SK-N-SH treated with all-trans-retinoic acid at 6 μM for 48 hours (cell line): ENCODE data around the gene TBC1D9.

ENCODE experiments used
- PATZ1 ChIP-seq: fragments of 250-450 bp; sonication (Bioruptor Pico); IDR thresholded peaks from 2 replicates; pipeline ENCODE4 v1.8.0; 2020; ENCODE audit warnings: mild to moderate bottlenecking, moderate library complexity, borderline replicate concordance
- POU6F1 ChIP-seq: fragments of 250-450 bp; sonication (Bioruptor Pico); IDR thresholded peaks from 2 replicates; pipeline ENCODE4 v1.8.0; 2021; ENCODE audit warnings: low read depth, mild to moderate bottlenecking, moderate library complexity, borderline replicate concordance
- TCF4 ChIP-seq: fragments of 250-450 bp; sonication (Bioruptor Pico); IDR thresholded peaks from 2 replicates; pipeline ENCODE4 v1.8.0; 2021; ENCODE audit warnings: mild to moderate bottlenecking, moderate library complexity, borderline replicate concordance
- TOX ChIP-seq: fragments of 250-450 bp; sonication (Bioruptor Pico); IDR thresholded peaks from 2 replicates; pipeline ENCODE4 v1.8.0; 2021; ENCODE audit warnings: mild to moderate bottlenecking, moderate library complexity, borderline replicate concordance
- ZFP3 ChIP-seq: fragments of 250-450 bp; sonication (Bioruptor Pico); IDR thresholded peaks from 2 replicates; pipeline ENCODE4 v1.5.0; 2020; ENCODE audit warnings: mild to moderate bottlenecking, moderate library complexity
- ZFP30 ChIP-seq: fragments of 450-650 bp; formaldehyde crosslinking; IDR thresholded peaks from 2 replicates; pipeline ENCODE4 v1.5.0; 2022; ENCODE audit warnings: mild to moderate bottlenecking, moderate library complexity
- ZNF70 ChIP-seq: fragments of 450-650 bp; formaldehyde crosslinking; IDR thresholded peaks from 2 replicates; pipeline ENCODE4 v1.5.0; 2020; ENCODE audit warnings: mild to moderate bottlenecking, moderate library complexity

- no peak for TF ChIP-seq ZFP3
- TF ChIP-seq ZFP30 = no peak
- no peak for TF ChIP-seq ZNF70 (CRISPR knock-in tag)
- no peak for TF ChIP-seq TOX (CRISPR knock-in tag)
- TF ChIP-seq PATZ1 = no peak
- no peak for TF ChIP-seq POU6F1
- TF ChIP-seq TCF4 (CRISPR knock-in tag) = no peak
Measured at GRCh38 chr4:140701071-140701470, 55.1 kb downstream of the TBC1D9 start.
